Endothelial cell of umbilical vein (primary cell): ENCODE data around the gene WASF2. TPM values are rescaled to one million over a fixed set of nuclear protein-coding genes. Genes with fewer than 3 reads are reported as not detected.

ENCODE experiments used
- BruUV-seq: library from RNA; stranded (reverse); fragments of 400-500 nt; replicated peaks from 2 replicates; lab custom pipeline; 2021; lab: Mats Ljungman, UMichigan
- CTCF ChIA-PET: fragments of 300-600, 350-600 bp; sonication (Branson Sonifier 250); formaldehyde crosslinking; loops from one replicate; lab custom pipeline; 2021; ENCODE audit warnings: antibody characterized with exemption, inconsistent platforms; lab: Charles Lee
- POLR2A ChIA-PET: fragments of 300-600, 350-600 bp; sonication (Branson Sonifier 250); formaldehyde crosslinking; loops from one replicate; lab custom pipeline; 2021; ENCODE audit warnings: antibody characterized with exemption, inconsistent platforms; lab: Charles Lee
- DNase-seq: peaks from one replicate; pipeline ENCODE4 v3.0.0-alpha.2; 2011; ENCODE audit warnings: low read depth, low spot score
- FAIRE-seq: peaks from 2 replicates; lab custom pipeline; 2011; peaks lifted over from hg19 to GRCh38; lab: Jason Lieb, UNC
- H2AFZ ChIP-seq: 2 replicates; pipeline ENCODE4 v1.6.0; 2012; ENCODE audit warnings: low read depth, low read length, control low read depth, inconsistent platforms
- H3K27ac ChIP-seq: 2 replicates; pipeline ENCODE4 v1.5.1; 2011; ENCODE audit warnings: low read depth, mild to moderate bottlenecking, control low read depth, low read length, moderate library complexity; ENCODE audit not compliant: insufficient read depth
- H3K27me3 ChIP-seq, 2 experiments: 2 replicates each; pipeline versions ENCODE4 v1.6.0 to v1.6.1; 2011; ENCODE audit warnings: low read length in 2 of 2, mixed read lengths in 1 of 2; ENCODE audit not compliant: control insufficient read depth in 2 of 2, insufficient read depth in 2 of 2
- H3K36me3 ChIP-seq, 2 experiments: 2 replicates in 1 of 2; 3 replicates in 1 of 2; pipeline ENCODE4 v1.5.1; 2011; ENCODE audit warnings: low read length in 2 of 2, mild to moderate bottlenecking in 1 of 2, moderate library complexity in 1 of 2; ENCODE audit not compliant: control insufficient read depth in 2 of 2, insufficient read depth in 2 of 2; ENCODE audit errors: extremely low read depth in 1 of 2
- H3K4me1 ChIP-seq: 3 replicates; pipeline ENCODE4 v1.5.1; 2011; ENCODE audit warnings: mild to moderate bottlenecking, low read length; ENCODE audit not compliant: control insufficient read depth, insufficient read depth; ENCODE audit errors: extremely low read depth
- H3K4me2 ChIP-seq: 2 replicates; pipeline ENCODE4 v1.6.1; 2011; ENCODE audit warnings: low read length, control low read depth, mixed read lengths; ENCODE audit not compliant: insufficient read depth
- H3K4me3 ChIP-seq, 3 experiments: fragments of 200-600 bp in 1 of 3; sonication (generic), shearing (Covaris generic) in 1 of 3; replicated peaks in 1 of 3; 2 replicates each; pipeline ENCODE4 v1.5.1; 2011 to 2016; ENCODE audit warnings: control low read depth in 3 of 3, low read length in 3 of 3, mild to moderate bottlenecking in 2 of 3, inconsistent platforms in 1 of 3, low read depth in 1 of 3, moderate library complexity in 1 of 3; ENCODE audit not compliant: insufficient read depth in 1 of 3
- H3K79me2 ChIP-seq: 2 replicates; pipeline ENCODE4 v1.6.0; 2012; ENCODE audit warnings: low read length, inconsistent platforms; ENCODE audit not compliant: control insufficient read depth, insufficient read depth
- H3K9ac ChIP-seq: replicated peaks from 2 replicates; pipeline ENCODE3; 2011; ENCODE audit warnings: low read length, control low read depth; ENCODE audit not compliant: insufficient read depth; ENCODE audit errors: extremely low read depth
- H3K9me1 ChIP-seq: replicated peaks from 3 replicates; pipeline ENCODE4 v1.6.0; 2011; ENCODE audit warnings: mild to moderate bottlenecking, low read length; ENCODE audit not compliant: control insufficient read depth, insufficient read depth; ENCODE audit errors: extremely low read depth
- H3K9me3 ChIP-seq: replicated peaks from 2 replicates; pipeline ENCODE4 v1.5.1; 2012; ENCODE audit warnings: low read length, inconsistent platforms; ENCODE audit not compliant: control insufficient read depth, insufficient read depth
- H4K20me1 ChIP-seq: replicated peaks from 2 replicates; pipeline ENCODE3; 2011; ENCODE audit warnings: mild to moderate bottlenecking, low read length; ENCODE audit not compliant: control insufficient read depth, insufficient read depth; ENCODE audit errors: extremely low read depth
- EZH2 ChIP-seq: IDR thresholded peaks from 2 replicates; pipeline ENCODE4 v1.6.1; 2012; ENCODE audit warnings: borderline replicate concordance, low read depth, mild to moderate bottlenecking, moderate library complexity, low read length, inconsistent platforms; ENCODE audit not compliant: severe bottlenecking
- FOS ChIP-seq: IDR thresholded peaks from 2 replicates; pipeline ENCODE4 v1.6.1; 2011; ENCODE audit warnings: mild to moderate bottlenecking, low read length, moderate library complexity, borderline replicate concordance; ENCODE audit not compliant: insufficient read depth
- GATA2 ChIP-seq: IDR thresholded peaks from 2 replicates; pipeline ENCODE4 v1.7.0; 2011; ENCODE audit warnings: low read depth, mild to moderate bottlenecking, moderate library complexity, mixed read lengths, low read length; ENCODE audit not compliant: insufficient read length, insufficient read depth
- JUN ChIP-seq: IDR thresholded peaks from 2 replicates; pipeline ENCODE4 v1.6.1; 2011; ENCODE audit warnings: borderline replicate concordance, low read depth; ENCODE audit not compliant: insufficient read length, insufficient read depth
- MYC ChIP-seq: IDR thresholded peaks from one replicate; pipeline ENCODE4 v1.6.1; 2011; ENCODE audit warnings: mild to moderate bottlenecking, low read depth, low read length
- POLR2A ChIP-seq: IDR thresholded peaks from 2 replicates; pipeline ENCODE4 v1.6.1; 2012; ENCODE audit warnings: low read depth, mild to moderate bottlenecking, control low read depth, low read length
- POLR2AphosphoS5 ChIP-seq: IDR thresholded peaks from 2 replicates; pipeline ENCODE4 v1.6.1; 2012; ENCODE audit warnings: low read depth, mild to moderate bottlenecking, control low read depth, low read length, moderate library complexity; ENCODE audit not compliant: insufficient read depth
- dilution Hi-C: fragments of 300-500 bp; cut with MboI; formaldehyde crosslinking; loops from one replicate; pipeline ENCODE4 v1.15.0; 2019; ENCODE audit warnings: low sequenced_read_pairs; ENCODE audit not compliant: extremely low pct_ligation_motif_present
- intact Hi-C: fragments of 100-400 bp; cut with micrococcal nuclease; formaldehyde crosslinking; loops from one replicate; pipeline ENCODE4 v1.10.0; 2022
- polyA plus RNA-seq, 4 experiments: library from polyadenylated mRNA; depleted of rRNA in 3 of 4; stranded (reverse) in 3 of 4; unstranded in 1 of 4; fragments of >200 nt; gene quantifications; 2 replicates each; pipeline versions ENCODE4 v1.2.1 to v1.2.3, GENCODE V29; 2011 to 2012; ENCODE audit warnings: missing spikeins in 1 of 4
- total RNA-seq: library from RNA; stranded (reverse); gene quantifications from 2 replicates; pipeline ENCODE4 v1.2.3, GENCODE V29; 2021
- TF ChIP-seq, protein P1 (sequence below), 2 donors: IDR thresholded peaks; 1 replicate in 1 of 2; 2 replicates in 1 of 2; pipeline ENCODE4 v1.5.1; 2011; ENCODE audit warnings: low read length in 2 of 2, mild to moderate bottlenecking in 2 of 2, moderate library complexity in 2 of 2, control low read depth in 1 of 2, inconsistent platforms in 1 of 2, low read depth in 1 of 2; ENCODE audit not compliant: insufficient read depth in 1 of 2; ENCODE audit errors: extremely low read depth in 1 of 2
- TF ChIP-seq, protein P2 (sequence below): IDR thresholded peaks from 2 replicates; pipeline ENCODE4 v1.6.1; 2011; ENCODE audit not compliant: insufficient read depth, insufficient read length

The WASF2 gene
- total and polyA plus RNA-seq, 2 donors (not counting 3 experiments of a cell fraction or from before 2014, with no cell fraction given), result 76.9 to 172 TPM

DNA sequence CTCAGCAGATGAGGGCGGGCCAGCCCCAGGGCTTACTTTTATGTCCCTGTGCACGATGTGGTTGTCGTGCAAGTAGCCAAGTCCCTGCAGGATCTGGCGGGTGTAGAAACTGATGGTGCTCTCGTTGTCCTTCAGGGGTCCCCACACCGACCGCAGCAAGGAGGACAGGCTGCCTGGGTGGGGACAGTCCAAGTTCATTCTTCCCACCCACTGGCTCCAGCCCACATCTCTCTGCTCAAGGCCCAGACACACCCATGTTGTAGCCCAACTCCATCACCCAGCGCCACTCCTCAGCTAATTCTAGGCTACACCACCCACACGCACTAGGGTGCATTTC lies 130.2 kb downstream of the WASF2 start:
- DNase-seq (no peak), FAIRE-seq (no peak)
- dilution Hi-C loops (no loop called here), intact Hi-C loops (no loop called here)
- Histone ChIP-seq H3K4me2 (no peak overlapping the region), H3K9me3 (no peaks in the 10 kb centered on the region), H3K9ac (no peak overlapping the region), H3K27me3 (no peaks in the 10 kb centered on the region), H3K4me3 (no peak overlapping the region), H3K9me1 (no peaks in the 10 kb centered on the region), H3K4me1 (peaks cover under 1% of the 10 kb centered on the region), H2AFZ (no peak overlapping the region), H3K79me2 (no peaks in the 10 kb centered on the region), H4K20me1 (no peaks in the 10 kb centered on the region), H3K36me3 (peaks cover 0 to 4% of the 10 kb centered on the region in 2 experiments), H3K27ac (no peak overlapping the region)
- CTCF ChIA-PET, result interaction anchor here (2.5 to 4.8 kb wide), 3 partner anchors 14 to 36 kb away, joined by 11 to 45 read pairs (median 22); no protein-coding TSS in a partner anchor
- no peak for TF ChIP-seq POLR2A
- no peak for TF ChIP-seq MYC
- TF ChIP-seq JUN, result no peak
- TF ChIP-seq, protein P1, sequence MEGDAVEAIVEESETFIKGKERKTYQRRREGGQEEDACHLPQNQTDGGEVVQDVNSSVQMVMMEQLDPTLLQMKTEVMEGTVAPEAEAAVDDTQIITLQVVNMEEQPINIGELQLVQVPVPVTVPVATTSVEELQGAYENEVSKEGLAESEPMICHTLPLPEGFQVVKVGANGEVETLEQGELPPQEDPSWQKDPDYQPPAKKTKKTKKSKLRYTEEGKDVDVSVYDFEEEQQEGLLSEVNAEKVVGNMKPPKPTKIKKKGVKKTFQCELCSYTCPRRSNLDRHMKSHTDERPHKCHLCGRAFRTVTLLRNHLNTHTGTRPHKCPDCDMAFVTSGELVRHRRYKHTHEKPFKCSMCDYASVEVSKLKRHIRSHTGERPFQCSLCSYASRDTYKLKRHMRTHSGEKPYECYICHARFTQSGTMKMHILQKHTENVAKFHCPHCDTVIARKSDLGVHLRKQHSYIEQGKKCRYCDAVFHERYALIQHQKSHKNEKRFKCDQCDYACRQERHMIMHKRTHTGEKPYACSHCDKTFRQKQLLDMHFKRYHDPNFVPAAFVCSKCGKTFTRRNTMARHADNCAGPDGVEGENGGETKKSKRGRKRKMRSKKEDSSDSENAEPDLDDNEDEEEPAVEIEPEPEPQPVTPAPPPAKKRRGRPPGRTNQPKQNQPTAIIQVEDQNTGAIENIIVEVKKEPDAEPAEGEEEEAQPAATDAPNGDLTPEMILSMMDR (IDR thresholded peaks at IDR 0.05; ENCODE audit: extremely low read depth in 1 of 2, insufficient read depth in 1 of 2, low read depth in 1 of 2, low read length in 2 of 2), result no peak
- no peak for TF ChIP-seq GATA2
- no peak for TF ChIP-seq EZH2
- TF ChIP-seq, protein P2, sequence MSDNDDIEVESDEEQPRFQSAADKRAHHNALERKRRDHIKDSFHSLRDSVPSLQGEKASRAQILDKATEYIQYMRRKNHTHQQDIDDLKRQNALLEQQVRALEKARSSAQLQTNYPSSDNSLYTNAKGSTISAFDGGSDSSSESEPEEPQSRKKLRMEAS, result no peak
- no peak for TF ChIP-seq POLR2AphosphoS5
- no peak for TF ChIP-seq FOS
- BruUV-seq, result no TSS peak
- POLR2A ChIA-PET, result no interaction called here
